Stimulated activated CD8-positive, alpha-beta memory T cell treated with anti-CD3 and anti-CD28 coated beads, Interleukin-12 subunit alpha, Interleukin-12 subunit beta, amount 100 ng/mL, for 1 hour (primary cell): ENCODE data around the gene EXT2.

Experiments used
- DNase-seq: peaks from one replicate; pipeline ENCODE4 v3.0.0-alpha.2; 2020; ENCODE audit warnings: low read depth

The EXT2 gene

DNA sequence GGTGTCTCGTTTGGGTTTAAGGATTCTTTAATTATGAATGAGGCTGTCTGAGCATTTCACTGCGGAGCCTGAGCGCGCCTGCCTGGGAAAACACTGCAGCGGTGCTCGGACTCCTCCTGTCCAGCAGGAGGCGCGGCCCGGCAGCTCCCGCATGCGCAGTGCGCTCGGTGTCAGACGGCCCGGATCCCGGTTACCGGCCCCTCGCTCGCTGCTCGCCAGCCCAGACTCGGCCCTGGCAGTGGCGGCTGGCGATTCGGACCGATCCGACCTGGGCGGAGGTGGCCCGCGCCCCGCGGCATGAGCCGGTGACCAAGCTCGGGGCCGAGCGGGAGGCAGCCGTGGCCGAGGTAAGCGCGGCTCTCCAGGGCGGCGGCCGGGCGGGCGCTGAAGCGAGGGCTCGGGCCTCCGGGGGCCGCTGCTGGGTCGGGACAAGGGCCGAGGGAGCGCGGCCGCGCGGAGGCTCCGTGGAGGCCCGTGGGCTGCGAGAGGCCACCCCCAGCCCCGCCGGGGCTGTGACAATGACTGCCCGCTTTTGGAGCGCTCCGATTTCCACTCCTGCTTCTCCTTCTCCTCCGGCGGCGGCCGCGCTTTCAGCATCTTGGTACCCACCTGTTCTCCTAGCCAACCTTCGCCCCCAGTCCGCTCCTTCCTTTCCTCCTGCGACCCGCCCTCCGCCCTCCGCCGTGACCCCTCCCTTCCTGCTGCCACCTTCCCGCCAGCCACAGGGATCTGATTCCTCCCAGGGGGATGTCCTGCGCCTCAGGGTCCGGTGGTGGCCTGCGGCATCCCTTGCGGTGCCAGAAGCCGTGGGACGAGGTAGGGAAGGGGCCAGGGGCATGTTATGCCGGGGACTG lies at the start of gene EXT2:
EXT2 (plus strand) TSS at position 173 of the 854 bp plus-strand sequence. CDS start 12,035 bp downstream, outside the sequence.
- DNase-seq: peak; percentile 80

- no peak for DNase-seq
These were observed 49.3 kb upstream of the EXT2 start for GRCh38 chr11:44046182-44046581.

DNA sequence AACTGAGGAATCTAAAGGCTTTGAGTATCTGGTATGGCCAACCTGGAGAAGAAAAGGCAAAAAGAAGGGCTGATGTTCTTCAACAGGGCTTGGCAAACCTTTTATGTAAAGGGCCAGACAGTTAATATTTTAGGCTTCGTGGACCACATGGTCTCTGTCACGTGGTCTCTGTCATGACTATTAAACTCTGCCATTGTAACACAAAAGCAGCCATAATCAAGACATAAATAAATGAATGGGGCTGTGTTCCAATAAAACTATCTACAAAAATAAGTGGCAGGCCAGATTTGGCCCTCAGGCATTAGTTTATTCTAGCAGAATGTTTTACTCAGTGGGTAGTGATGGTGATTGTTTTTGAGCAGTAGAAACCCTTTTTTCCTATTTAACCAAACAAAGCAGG lies 48.2 kb upstream of the EXT2 start:
- DNase-seq: no peak

- DNase-seq: no peak
These were observed 47.5 kb upstream of the EXT2 start, which contains the start of gene ACCSL for GRCh38 chr11:44047931-44048431. Gene ACCSL, plus strand, starts transcription at chr11:44047981. Its CDS starts 56 bp downstream, at chr11:44048037.

DNA sequence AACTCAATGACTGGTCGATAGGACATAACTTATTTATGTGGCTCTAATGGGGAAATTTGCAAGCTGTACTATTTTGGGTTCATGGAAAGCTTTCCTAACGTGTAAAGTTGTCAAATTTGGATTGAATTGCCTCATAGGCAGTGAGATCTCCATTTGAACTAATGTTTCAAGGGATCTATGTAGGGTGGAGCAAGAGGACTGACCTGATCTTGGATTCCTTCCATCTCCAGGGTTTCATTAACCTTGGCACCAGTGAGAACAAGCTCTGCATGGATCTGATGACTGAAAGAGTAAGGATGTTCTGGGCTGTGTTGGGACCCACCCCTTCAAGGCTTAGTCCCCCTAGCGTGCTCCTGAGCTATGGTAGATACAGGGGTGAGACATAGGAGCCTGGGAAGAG lies 45.6 kb upstream of the EXT2 start:
- no peak for DNase-seq

GRCh38 chr11:44051171-44051570 lies 44.3 kb upstream of the EXT2 start:
- DNase-seq: no peak

DNA sequence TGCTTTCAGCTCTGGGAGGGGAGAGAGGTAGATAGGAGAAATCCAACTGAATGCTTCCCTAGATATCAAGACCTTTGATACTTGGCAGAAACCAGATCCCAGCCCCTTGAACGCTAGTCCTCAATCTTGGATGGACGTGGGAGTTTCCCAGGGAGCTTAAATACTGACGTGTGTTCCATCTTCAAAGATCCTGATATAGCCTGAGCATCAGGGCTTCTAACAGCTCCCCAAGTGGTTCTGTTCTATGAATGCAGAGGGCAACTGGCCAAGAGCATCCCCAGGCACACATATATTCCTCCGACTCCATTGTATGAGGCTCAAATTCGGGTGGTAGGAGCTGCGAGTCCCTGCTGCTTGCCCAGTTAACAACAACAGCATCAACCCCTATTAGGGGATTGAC lies 38.1 kb upstream of the EXT2 start:
- DNase-seq: no peak

DNA sequence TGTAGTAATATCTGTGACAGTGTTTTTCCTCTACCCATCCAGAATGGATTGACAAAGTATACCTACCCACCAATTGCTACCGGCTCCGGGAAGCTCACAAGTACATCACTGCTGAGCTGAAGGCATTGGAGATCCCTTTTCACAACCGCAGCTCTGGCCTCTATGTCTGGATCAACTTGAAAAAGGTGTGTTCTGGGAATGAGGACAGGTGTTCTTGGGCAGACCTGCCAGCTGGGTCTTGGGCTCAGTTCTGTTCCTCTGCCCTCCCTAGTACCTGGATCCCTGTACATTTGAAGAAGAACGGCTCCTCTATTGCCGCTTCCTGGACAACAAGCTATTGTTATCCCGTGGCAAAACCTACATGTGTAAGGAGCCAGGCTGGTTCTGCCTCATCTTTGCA lies 37.2 kb upstream of the EXT2 start:
- no peak for DNase-seq

- DNase-seq: no peak
These were observed 30.3 kb upstream of the EXT2 start for GRCh38 chr11:44065161-44065661.

DNA sequence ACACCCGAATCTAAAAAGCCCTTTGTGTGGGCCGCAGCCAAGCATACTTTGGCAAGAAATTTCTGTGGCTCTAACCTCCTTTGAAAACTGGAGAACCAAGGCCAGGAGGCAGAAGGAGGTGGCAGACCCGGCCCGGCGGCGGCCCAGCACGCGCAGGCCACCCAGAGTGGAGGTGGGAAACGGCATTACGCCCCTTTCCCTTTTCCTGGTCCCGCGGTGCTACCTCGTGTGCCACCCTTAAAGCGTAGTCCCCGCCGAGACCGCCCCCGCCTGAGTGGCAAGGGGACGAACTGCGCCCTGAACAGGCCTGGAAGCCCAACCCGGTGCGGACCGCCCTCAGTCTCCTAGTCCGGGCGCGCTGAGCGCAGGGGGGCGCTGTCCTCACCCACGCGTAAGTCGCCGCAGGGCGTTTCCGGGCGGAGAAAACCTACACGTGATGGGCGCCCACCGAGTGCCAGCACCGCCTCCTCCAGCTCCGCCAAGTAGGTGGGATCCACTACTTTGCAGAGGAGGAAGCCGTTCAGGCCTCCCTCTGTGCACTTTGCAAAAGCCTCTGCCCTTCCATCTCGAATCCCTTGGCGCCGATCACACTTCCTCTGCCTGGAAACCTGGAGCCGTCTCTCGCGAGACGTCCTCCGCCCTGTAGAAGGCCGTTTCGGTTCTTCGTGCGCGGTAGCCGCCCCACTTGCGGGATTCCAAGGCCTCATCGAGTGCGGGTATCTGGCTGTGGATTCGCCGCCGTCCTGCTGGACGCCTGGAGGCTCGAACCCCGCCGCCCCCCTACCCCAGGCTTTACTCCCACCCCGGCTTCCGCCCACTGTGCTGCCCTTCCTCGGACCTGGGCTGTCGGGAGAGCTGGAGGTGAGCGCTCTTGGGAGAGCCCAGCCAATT lies 29.4 kb upstream of the EXT2 start, which contains the start of gene ACCS:
ACCS (plus strand) TSS at position 430 of the 891 bp plus-strand sequence. CDS start 1,358 bp downstream, outside the sequence.
- peak; percentile 80 for DNase-seq

DNA sequence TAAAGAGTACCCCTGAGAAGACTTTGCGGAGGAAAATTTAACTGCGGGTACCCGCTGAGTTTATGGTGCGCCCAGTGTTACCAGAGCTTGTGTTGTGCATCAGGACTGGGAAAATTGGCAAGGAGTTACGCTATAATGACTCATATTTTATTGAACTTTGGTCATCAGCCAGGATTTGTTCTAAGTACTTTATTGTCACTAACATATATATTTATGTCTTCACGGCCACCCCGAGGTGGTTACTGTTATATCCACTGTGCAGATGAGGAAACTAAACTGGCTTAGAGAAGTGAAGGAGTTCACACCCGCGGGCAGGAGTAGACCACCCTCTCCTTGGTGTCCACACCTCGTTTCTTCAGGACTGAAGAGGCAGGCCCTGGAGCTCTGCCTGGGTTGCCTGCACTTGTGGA lies 28.7 kb upstream of the EXT2 start:
- DNase-seq: no peak

GRCh38 chr11:44067266-44067665 lies 28.2 kb upstream of the EXT2 start:
- no peak for DNase-seq

DNA sequence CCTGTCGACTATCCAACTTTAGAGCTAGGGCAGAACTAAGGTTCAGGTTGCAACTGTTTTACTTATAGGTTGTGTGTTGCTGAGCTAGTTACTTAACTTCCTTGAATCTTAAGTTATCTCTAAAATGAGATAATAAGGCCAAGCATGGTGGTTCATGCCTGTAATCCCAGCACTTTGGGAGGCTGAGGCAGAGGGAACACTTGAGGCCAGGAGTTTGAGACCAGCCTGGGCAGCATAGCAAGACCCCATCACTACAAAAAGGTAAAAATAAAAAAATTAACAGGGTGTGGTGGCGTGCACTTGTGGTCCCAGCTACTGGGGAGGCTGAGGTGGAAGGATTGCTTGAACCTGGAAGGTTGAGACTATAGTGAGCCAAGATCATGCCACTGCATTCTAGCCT lies 27.3 kb upstream of the EXT2 start:
- no peak for DNase-seq

GRCh38 chr11:44071157-44071556 lies 24.3 kb upstream of the EXT2 start:
- DNase-seq: no peak

DNA sequence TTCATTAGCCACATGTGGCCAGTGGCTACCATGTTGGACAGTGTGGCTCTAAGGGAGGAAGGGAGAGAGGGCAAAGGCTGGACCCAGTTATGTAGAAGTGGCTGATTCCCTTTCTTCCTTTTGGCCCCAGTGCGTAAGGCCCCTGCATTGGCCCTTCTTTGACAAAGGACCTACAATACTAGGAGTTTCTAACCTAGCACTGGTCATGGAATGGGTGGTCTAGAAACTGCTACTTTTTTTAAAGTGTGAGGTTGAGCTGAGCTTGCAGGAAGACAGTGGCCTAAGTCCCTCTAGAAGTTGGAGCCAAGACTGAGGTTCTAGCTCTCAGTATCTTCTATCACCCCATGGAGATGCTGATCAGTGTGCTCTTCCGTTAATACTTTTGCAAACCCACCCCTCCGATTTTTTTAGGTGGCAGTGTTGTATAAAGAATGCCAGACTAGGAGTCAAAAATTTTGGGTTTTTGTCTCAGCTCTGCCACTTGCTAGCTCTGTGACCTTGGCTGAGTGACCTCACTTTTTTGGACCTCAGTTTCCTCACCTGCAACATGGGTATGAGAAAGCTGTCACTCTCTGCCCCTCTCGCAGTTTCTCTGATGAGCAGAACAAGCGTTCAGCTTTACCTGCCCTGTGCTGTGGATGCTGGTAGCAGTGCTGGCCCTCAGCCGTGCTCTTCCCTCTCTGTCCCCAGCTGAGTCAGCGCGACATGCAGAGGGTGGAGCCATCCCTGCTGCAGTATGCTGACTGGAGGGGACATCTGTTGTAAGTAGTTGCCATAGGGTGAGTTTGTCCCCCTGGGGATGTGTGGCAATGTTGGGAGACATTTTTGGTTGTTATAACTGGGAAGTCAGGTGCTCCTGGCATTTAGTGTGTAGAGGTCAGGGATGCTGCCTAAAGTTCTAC lies 22.5 kb upstream of the EXT2 start:
- no peak for DNase-seq

DNA sequence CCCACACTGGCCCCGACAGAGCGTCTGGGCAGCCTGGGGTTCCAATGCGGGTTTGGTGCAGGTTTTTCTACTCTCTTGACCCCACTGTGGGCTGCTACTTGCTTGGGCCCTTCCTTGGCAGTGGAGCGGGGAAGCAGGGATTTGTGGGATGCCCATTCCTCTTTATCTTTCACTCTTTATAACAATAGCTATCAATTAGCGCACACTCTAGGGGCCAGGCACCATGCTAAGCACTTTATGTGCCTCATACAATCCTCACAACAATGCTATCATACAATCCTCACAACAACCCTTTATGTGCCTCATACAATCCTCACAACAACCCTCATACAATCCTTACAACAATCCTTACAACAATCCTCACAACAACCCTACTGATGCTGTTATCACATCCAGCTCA lies 16.7 kb upstream of the EXT2 start:
- no peak for DNase-seq

GRCh38 chr11:44079376-44079775 lies 16.1 kb upstream of the EXT2 start:
- no peak for DNase-seq

GRCh38 chr11:44080951-44081350 lies 14.5 kb upstream of the EXT2 start:
- DNase-seq: no peak

DNA sequence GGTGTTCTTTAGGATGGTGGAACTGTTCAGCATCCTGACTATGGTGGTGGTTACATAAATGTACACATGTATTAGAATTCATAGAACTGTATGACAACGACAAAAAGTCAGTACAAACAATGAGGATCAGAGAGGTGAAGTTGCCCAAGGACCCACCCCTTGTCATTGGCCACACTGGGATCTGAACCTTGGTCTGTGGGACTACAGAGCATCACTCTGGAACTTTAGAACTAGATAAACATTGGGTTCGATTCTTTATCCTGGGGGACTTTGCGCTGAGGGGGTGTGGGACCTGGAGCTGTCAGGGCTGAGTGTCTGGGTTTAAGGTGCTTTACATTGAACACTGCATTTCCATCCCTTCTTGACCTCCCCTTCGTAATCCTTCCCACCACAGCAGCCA lies 12.8 kb upstream of the EXT2 start:
- no peak for DNase-seq

DNA sequence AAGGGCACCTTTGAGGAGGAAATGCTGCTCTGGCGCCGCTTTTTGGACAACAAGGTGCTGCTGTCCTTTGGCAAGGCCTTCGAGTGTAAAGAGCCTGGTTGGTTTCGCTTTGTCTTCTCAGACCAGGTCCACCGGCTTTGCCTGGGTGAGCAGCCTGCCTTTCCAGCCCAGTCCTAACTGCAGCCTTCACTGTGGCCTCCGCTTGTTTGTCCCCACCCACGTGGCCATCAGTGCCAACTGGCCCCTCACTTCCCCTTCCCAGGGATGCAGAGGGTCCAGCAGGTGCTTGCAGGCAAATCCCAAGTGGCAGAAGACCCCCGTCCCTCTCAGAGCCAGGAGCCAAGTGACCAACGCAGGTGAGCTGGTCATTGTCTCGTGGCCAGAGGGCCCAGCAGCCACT lies 12.0 kb upstream of the EXT2 start:
- DNase-seq: no peak

DNA sequence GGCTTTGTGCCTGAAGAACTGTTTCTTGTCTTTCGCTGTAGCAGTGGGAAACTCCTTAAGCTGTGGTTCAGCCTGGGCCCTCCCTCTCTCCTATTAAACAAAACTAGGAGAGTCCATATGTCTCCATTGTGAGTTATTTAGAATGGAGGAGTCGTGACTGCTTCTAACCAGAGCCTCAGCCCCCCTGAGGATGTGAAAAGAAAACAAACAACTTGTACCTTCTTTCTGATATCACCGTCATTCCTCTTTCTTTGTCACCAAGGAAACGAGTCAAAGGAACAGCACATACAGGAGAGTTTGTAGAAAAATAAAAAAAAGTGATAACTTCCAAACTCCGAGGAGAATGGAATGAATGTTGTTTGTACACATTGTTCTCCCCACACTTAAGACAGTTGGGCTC lies 11.6 kb upstream of the EXT2 start:
- DNase-seq: no peak
